SK-N-SH (cell line): ENCODE results near the gene ZDHHC21.

ENCODE experiments used
- FOXM1 ChIP-seq: IDR thresholded peaks from 2 replicates; pipeline ENCODE4 v1.4.0; 2012; ENCODE audit warnings: low read depth, mild to moderate bottlenecking
- NFIC ChIP-seq: IDR thresholded peaks from 2 replicates; pipeline ENCODE4 v1.4.0; 2012; ENCODE audit warnings: borderline replicate concordance
- POLR2AphosphoS5 ChIP-seq: IDR thresholded peaks from 2 replicates; pipeline ENCODE4 v1.6.1; 2012; ENCODE audit warnings: low read depth, low read length
- TF ChIP-seq, protein P1 (sequence below): fragments of 200-600 bp; sonication (generic); IDR thresholded peaks from 2 replicates; pipeline ENCODE4 v1.6.1; 2017; ENCODE audit warnings: antibody characterized with exemption, mild to moderate bottlenecking, moderate library complexity
- TF ChIP-seq, protein P2 (sequence below): IDR thresholded peaks from 2 replicates; pipeline ENCODE4 v1.4.0; 2012; ENCODE audit warnings: low read depth, borderline replicate concordance
- TF ChIP-seq, protein P3 (sequence below): fragments of 150-350 bp; IDR thresholded peaks from 2 replicates; pipeline ENCODE4 v1.6.1; 2016; ENCODE audit warnings: mild to moderate bottlenecking, low read depth, low read length

DNA sequence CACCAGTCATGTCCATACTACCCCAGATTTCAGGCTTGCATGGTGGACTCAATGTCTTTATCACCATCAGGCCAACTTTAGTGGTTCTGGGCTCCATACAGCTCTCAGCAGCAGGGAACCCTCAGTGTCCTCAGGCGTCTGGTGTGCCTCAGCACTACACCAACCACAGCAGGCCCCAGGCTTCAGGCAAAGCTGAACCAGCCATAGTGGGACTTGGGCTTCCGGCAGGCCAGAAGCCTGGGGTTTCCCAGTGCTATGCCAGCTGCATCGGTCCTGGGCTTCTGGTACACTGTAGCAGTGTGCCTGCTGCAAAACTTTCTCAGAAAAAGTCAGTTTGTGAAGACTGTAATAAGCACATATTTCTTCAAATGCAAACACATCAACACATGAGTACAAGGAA, 11.0 kb upstream of the ZDHHC21 start:
- TF ChIP-seq NFIC (no peak), POLR2AphosphoS5 (no peak), FOXM1 (no peak)
- TF ChIP-seq, protein P1, sequence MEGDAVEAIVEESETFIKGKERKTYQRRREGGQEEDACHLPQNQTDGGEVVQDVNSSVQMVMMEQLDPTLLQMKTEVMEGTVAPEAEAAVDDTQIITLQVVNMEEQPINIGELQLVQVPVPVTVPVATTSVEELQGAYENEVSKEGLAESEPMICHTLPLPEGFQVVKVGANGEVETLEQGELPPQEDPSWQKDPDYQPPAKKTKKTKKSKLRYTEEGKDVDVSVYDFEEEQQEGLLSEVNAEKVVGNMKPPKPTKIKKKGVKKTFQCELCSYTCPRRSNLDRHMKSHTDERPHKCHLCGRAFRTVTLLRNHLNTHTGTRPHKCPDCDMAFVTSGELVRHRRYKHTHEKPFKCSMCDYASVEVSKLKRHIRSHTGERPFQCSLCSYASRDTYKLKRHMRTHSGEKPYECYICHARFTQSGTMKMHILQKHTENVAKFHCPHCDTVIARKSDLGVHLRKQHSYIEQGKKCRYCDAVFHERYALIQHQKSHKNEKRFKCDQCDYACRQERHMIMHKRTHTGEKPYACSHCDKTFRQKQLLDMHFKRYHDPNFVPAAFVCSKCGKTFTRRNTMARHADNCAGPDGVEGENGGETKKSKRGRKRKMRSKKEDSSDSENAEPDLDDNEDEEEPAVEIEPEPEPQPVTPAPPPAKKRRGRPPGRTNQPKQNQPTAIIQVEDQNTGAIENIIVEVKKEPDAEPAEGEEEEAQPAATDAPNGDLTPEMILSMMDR = no peak
- TF ChIP-seq, protein P2, sequence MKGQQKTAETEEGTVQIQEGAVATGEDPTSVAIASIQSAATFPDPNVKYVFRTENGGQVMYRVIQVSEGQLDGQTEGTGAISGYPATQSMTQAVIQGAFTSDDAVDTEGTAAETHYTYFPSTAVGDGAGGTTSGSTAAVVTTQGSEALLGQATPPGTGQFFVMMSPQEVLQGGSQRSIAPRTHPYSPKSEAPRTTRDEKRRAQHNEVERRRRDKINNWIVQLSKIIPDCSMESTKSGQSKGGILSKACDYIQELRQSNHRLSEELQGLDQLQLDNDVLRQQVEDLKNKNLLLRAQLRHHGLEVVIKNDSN = no peak
- TF ChIP-seq, protein P3, sequence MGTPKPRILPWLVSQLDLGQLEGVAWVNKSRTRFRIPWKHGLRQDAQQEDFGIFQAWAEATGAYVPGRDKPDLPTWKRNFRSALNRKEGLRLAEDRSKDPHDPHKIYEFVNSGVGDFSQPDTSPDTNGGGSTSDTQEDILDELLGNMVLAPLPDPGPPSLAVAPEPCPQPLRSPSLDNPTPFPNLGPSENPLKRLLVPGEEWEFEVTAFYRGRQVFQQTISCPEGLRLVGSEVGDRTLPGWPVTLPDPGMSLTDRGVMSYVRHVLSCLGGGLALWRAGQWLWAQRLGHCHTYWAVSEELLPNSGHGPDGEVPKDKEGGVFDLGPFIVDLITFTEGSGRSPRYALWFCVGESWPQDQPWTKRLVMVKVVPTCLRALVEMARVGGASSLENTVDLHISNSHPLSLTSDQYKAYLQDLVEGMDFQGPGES = no peak
